Keratinocyte (primary cell): ENCODE measurements around the gene PLCL1. TPM values are rescaled to one million over a fixed set of nuclear protein-coding genes. Genes with fewer than 3 reads are reported as not detected.

Source experiments
- DNase-seq: peaks from one replicate; pipeline ENCODE4 v3.0.0-alpha.2; 2011; ENCODE audit warnings: low read depth, missing footprints, low spot score
- FAIRE-seq: peaks from 2 replicates; lab custom pipeline; 2011; peaks lifted over from hg19 to GRCh38; lab: Jason Lieb, UNC
- H2AFZ ChIP-seq: 2 replicates; pipeline ENCODE4 v1.6.0; 2012; ENCODE audit warnings: low read length, control low read depth, inconsistent platforms; ENCODE audit not compliant: control insufficient read depth
- H3K27ac ChIP-seq: 2 replicates; pipeline ENCODE4 v1.5.1; 2011; ENCODE audit warnings: low read length; ENCODE audit not compliant: control insufficient read depth, insufficient read depth
- H3K27me3 ChIP-seq: 3 replicates; pipeline ENCODE4 v1.6.0; 2011; ENCODE audit warnings: low read length; ENCODE audit not compliant: control insufficient read depth, insufficient read depth; ENCODE audit errors: extremely low read depth
- H3K36me3 ChIP-seq, 2 experiments: 2 replicates in 1 of 2; 3 replicates in 1 of 2; pipeline ENCODE4 v1.5.1; 2011; ENCODE audit warnings: low read length in 2 of 2, mild to moderate bottlenecking in 1 of 2; ENCODE audit not compliant: control insufficient read depth in 2 of 2, insufficient read depth in 2 of 2; ENCODE audit errors: extremely low read depth in 1 of 2
- H3K4me1 ChIP-seq: 3 replicates; pipeline ENCODE4 v1.5.1; 2011; ENCODE audit warnings: low read length; ENCODE audit not compliant: control insufficient read depth, insufficient read depth; ENCODE audit errors: extremely low read depth
- H3K4me2 ChIP-seq: 3 replicates; pipeline ENCODE4 v1.6.0; 2011; ENCODE audit warnings: low read depth, low read length; ENCODE audit not compliant: control insufficient read depth, insufficient read depth; ENCODE audit errors: extremely low read depth
- H3K4me3 ChIP-seq, 3 experiments: fragments of 200-600 bp in 1 of 3; sonication (generic) in 1 of 3; 2 replicates in 2 of 3; 3 replicates in 1 of 3; pipeline ENCODE4 v1.5.1; 2011 to 2016; ENCODE audit warnings: low read length in 3 of 3, mild to moderate bottlenecking in 3 of 3, control low read depth in 2 of 3, inconsistent platforms in 1 of 3, low read depth in 1 of 3, mixed read lengths in 1 of 3, mixed run types in 1 of 3, moderate library complexity in 1 of 3; ENCODE audit not compliant: control insufficient read depth in 2 of 3, insufficient read depth in 2 of 3; ENCODE audit errors: extremely low read depth in 1 of 3
- H3K79me2 ChIP-seq: 2 replicates; pipeline ENCODE4 v1.6.0; 2012; ENCODE audit warnings: low read length; ENCODE audit not compliant: control insufficient read depth, insufficient read depth
- H3K9ac ChIP-seq: 3 replicates; pipeline ENCODE4 v1.6.0; 2011; ENCODE audit warnings: low read length; ENCODE audit not compliant: control insufficient read depth, insufficient read depth; ENCODE audit errors: extremely low read depth
- H3K9me1 ChIP-seq: 3 replicates; pipeline ENCODE4 v1.6.0; 2011; ENCODE audit warnings: low read length; ENCODE audit not compliant: control insufficient read depth, insufficient read depth; ENCODE audit errors: extremely low read depth
- H3K9me3 ChIP-seq: 2 replicates; pipeline ENCODE4 v1.5.1; 2012; ENCODE audit warnings: low read depth, low read length; ENCODE audit not compliant: control insufficient read depth
- H4K20me1 ChIP-seq: 3 replicates; pipeline ENCODE4 v1.6.0; 2011; ENCODE audit warnings: low read length; ENCODE audit not compliant: control insufficient read depth, insufficient read depth; ENCODE audit errors: extremely low read depth
- EZH2 ChIP-seq: IDR thresholded peaks from one replicate; pipeline ENCODE4 v1.6.1; 2012; ENCODE audit warnings: inconsistent platforms, mild to moderate bottlenecking, low read length, moderate library complexity
- dilution Hi-C: fragments of 300-500 bp; cut with MboI; formaldehyde crosslinking; loops from one replicate; pipeline ENCODE4 v1.7.0; 2020; ENCODE audit warnings: low sequenced_read_pairs; ENCODE audit not compliant: extremely low pct_ligation_motif_present
- polyA plus RNA-seq, 5 experiments: library from polyadenylated mRNA; depleted of rRNA in 3 of 5; stranded (reverse) in 3 of 5; stranded (forward) in 1 of 5; unstranded in 1 of 5; fragments of >200 nt; gene quantifications; 1 replicate in 1 of 5; 2 replicates in 3 of 5; 3 replicates in 1 of 5; pipeline versions ENCODE4 v1.2.1 to v1.2.3, GENCODE V29; 2011 to 2012; ENCODE audit warnings: missing spikeins in 2 of 5, low read depth in 1 of 5, low replicate concordance in 1 of 5
- TF ChIP-seq, protein P1 (sequence below), 3 experiments: IDR thresholded peaks in 1 of 3; conservative IDR thresholded peaks in 1 of 3; optimal IDR thresholded peaks in 1 of 3; 2 replicates in 2 of 3; 3 replicates in 1 of 3; pipeline versions ENCODE3 to v1.5.1; 2011; ENCODE audit warnings: low read length in 3 of 3, mild to moderate bottlenecking in 3 of 3, moderate library complexity in 2 of 3, control low read depth in 1 of 3, inconsistent platforms in 1 of 3; ENCODE audit not compliant: insufficient read depth in 2 of 3; ENCODE audit errors: extremely low read depth in 1 of 3

The PLCL1 gene
- polyA plus RNA-seq, 1 donor (not counting 4 experiments of a cell fraction or from before 2014, with no cell fraction given) = 0.01 TPM

DNA sequence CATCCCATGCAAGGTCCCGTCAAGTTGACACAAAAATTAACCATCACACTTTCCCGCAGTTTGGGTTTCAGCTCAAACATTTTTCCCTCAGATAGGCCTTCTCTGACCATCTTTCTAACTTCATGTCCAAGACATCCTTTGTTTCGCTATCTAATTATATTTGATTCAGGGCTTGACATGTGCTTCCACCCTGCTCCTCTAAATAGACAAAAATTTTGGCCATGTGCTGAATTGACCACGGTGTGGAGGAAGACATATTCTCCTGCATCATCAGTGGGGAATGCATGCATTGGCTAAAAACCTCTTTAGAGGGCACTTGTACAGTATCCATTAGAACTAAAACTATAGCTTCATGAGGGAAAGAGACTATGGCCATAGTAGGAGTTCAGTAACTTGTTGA lies 81.2 kb downstream of the PLCL1 start:
- Histone ChIP-seq H3K27me3 (no peaks in the 10 kb centered on the region), H3K4me3 (no peak overlapping the region), H3K9me1 (no peaks in the 10 kb centered on the region), H3K9ac (no peak overlapping the region), H3K79me2 (no peaks in the 10 kb centered on the region), H4K20me1 (no peaks in the 10 kb centered on the region), H3K4me1 (no peaks in the 10 kb centered on the region), H3K4me2 (no peak overlapping the region), H3K27ac (no peak overlapping the region), H2AFZ (no peak overlapping the region), H3K9me3 (no peaks in the 10 kb centered on the region), H3K36me3 (no peaks in the 10 kb centered on the region)
- DNase-seq (no peak), FAIRE-seq (no peak)
- TF ChIP-seq EZH2 = no peak
- TF ChIP-seq, protein P1, sequence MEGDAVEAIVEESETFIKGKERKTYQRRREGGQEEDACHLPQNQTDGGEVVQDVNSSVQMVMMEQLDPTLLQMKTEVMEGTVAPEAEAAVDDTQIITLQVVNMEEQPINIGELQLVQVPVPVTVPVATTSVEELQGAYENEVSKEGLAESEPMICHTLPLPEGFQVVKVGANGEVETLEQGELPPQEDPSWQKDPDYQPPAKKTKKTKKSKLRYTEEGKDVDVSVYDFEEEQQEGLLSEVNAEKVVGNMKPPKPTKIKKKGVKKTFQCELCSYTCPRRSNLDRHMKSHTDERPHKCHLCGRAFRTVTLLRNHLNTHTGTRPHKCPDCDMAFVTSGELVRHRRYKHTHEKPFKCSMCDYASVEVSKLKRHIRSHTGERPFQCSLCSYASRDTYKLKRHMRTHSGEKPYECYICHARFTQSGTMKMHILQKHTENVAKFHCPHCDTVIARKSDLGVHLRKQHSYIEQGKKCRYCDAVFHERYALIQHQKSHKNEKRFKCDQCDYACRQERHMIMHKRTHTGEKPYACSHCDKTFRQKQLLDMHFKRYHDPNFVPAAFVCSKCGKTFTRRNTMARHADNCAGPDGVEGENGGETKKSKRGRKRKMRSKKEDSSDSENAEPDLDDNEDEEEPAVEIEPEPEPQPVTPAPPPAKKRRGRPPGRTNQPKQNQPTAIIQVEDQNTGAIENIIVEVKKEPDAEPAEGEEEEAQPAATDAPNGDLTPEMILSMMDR (optimal IDR thresholded peaks at IDR 0.05 in 1 of 3, IDR thresholded peaks at IDR 0.05 in 1 of 3, conservative IDR thresholded peaks at IDR 0.05 in 1 of 3; ENCODE audit: extremely low read depth in 1 of 3, insufficient read depth in 2 of 3, low read length in 3 of 3) = no peak
- dilution Hi-C loops = no loop called here

- FAIRE-seq = no peak
- H2AFZ ChIP-seq = no peak overlapping the region
- no peak for DNase-seq
Observed at GRCh38 chr2:197888321-197888720, 83.9 kb downstream of the PLCL1 start.

More at GRCh38 chr2:197888321-197888720, 83.9 kb downstream of the PLCL1 start:
- H3K36me3 ChIP-seq = no peaks in the 10 kb centered on the region
- no peaks in the 10 kb centered on the region for H4K20me1 ChIP-seq
- no peaks in the 10 kb centered on the region for H3K79me2 ChIP-seq
- H3K4me2 ChIP-seq = no peak overlapping the region
- TF ChIP-seq, protein P1 (optimal IDR thresholded peaks at IDR 0.05 in 1 of 3, IDR thresholded peaks at IDR 0.05 in 1 of 3, conservative IDR thresholded peaks at IDR 0.05 in 1 of 3; ENCODE audit: extremely low read depth in 1 of 3, insufficient read depth in 2 of 3, low read length in 3 of 3) = no peak
- TF ChIP-seq EZH2 = no peak
- H3K9ac ChIP-seq = no peak overlapping the region
- no peaks in the 10 kb centered on the region for H3K4me1 ChIP-seq
- H3K27me3 ChIP-seq = no peaks in the 10 kb centered on the region
- no peak overlapping the region for H3K27ac ChIP-seq
- dilution Hi-C loops = no loop called here
- no peak overlapping the region for H3K4me3 ChIP-seq
- no peaks in the 10 kb centered on the region for H3K9me1 ChIP-seq
- no peaks in the 10 kb centered on the region for H3K9me3 ChIP-seq
